ENCODE results near the gene SCP2D1.

- TF ChIP-seq CTCF (IDR thresholded peaks at IDR 0.05) (no peak), POLR2A (IDR thresholded peaks at IDR 0.05) (no peak), POLR2AphosphoS5 (IDR thresholded peaks at IDR 0.05) (no peak)
Measured at GRCh38 chr20:18811186-18811585, 2.4 kb upstream of the SCP2D1 start.

Measured in prostate gland (tissue), 2 donors.